ENCODE measurements around the gene TUBA1C.

Gene TUBA1C

GRCh38 chr12:49283541-49284429 lies 18.9 kb downstream of the TUBA1C start:
- Histone ChIP-seq H3K36me3 (ENCODE audit: control insufficient read depth, insufficient read depth, low read length) (no peaks in the 10 kb centered on the region), H3K4me1 (ENCODE audit: control insufficient read depth, insufficient read depth, low read length, poor library complexity, severe bottlenecking) (no peaks in the 10 kb centered on the region), H3K9me3 (ENCODE audit: control insufficient read depth, low read length) (no peaks in the 10 kb centered on the region), H3K27me3 (replicated peaks; ENCODE audit: control insufficient read depth, insufficient read depth, low read length, poor library complexity, severe bottlenecking) (no peaks in the 10 kb centered on the region), H3K27ac (ENCODE audit: insufficient read depth, low read length, poor library complexity, severe bottlenecking) (no peak overlapping the region), H3K4me3 (ENCODE audit: insufficient read depth, low read depth, low read length, poor library complexity, severe bottlenecking) (no peak overlapping the region)
- DNase-seq = no peak

DNA sequence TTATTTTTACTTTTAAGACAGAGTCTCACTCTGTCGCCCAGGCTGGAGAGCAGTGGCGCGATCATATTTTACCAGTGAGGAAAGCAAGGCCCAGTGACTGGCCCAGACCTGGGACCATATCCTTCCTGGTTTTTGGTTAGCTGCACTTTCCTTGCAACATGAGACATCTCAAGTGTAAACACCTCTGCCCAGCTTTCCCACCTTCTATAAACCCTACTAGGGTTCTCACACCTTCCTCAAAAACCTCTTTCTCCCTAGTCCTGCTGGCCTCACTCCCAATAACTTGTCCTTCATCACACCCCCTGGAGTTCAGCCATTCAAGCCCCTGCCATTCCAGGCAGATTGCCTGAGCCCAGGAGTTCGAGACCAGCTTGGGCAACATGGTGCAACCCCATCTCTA lies 19.8 kb downstream of the TUBA1C start:
- no peaks in the 10 kb centered on the region for H3K27me3 ChIP-seq (replicated peaks; ENCODE audit: control insufficient read depth, insufficient read depth, low read length, poor library complexity, severe bottlenecking)
- no peaks in the 10 kb centered on the region for H3K36me3 ChIP-seq (ENCODE audit: control insufficient read depth, insufficient read depth, low read length)
- H3K27ac ChIP-seq (ENCODE audit: insufficient read depth, low read length, poor library complexity, severe bottlenecking) = no peak overlapping the region
- no peak overlapping the region for H3K4me3 ChIP-seq (ENCODE audit: insufficient read depth, low read depth, low read length, poor library complexity, severe bottlenecking)
- no peaks in the 10 kb centered on the region for H3K4me1 ChIP-seq (ENCODE audit: control insufficient read depth, insufficient read depth, low read length, poor library complexity, severe bottlenecking)
- no peaks in the 10 kb centered on the region for H3K9me3 ChIP-seq (ENCODE audit: control insufficient read depth, low read length)
- no peak for DNase-seq

- no peaks in the 10 kb centered on the region for H3K27me3 ChIP-seq (replicated peaks; ENCODE audit: control insufficient read depth, insufficient read depth, low read length, poor library complexity, severe bottlenecking)
- no peaks in the 10 kb centered on the region for H3K4me1 ChIP-seq (ENCODE audit: control insufficient read depth, insufficient read depth, low read length, poor library complexity, severe bottlenecking)
- no peak for DNase-seq
- H3K36me3 ChIP-seq (ENCODE audit: control insufficient read depth, insufficient read depth, low read length) = no peaks in the 10 kb centered on the region
- H3K9me3 ChIP-seq (ENCODE audit: control insufficient read depth, low read length) = no peaks in the 10 kb centered on the region
- no peak overlapping the region for H3K27ac ChIP-seq (ENCODE audit: insufficient read depth, low read length, poor library complexity, severe bottlenecking)
- no peak overlapping the region for H3K4me3 ChIP-seq (ENCODE audit: insufficient read depth, low read depth, low read length, poor library complexity, severe bottlenecking)
Observed at GRCh38 chr12:49287876-49288275, 23.0 kb downstream of the TUBA1C start.

DNA sequence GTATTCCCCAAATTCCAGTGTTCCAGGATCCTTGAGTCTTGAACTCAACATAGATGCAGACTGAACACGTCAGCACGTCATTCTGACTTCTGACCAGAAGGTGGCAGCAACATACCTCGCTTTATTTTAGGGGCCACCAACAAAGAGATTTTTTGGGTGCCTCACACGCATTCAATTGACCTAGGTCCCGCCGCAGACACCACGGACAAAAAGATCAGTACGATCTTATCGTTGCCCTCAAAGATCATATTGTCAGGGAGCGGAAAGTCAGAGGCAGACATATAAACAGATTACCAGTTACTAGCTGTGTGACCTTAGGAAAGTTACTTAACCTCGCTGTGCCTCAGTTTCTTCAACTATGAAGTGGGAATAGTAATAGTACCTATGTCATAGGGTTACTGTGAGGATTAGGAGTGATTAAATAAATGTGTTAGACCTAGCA lies 23.6 kb downstream of the TUBA1C start:
- no peaks in the 10 kb centered on the region for H3K9me3 ChIP-seq (ENCODE audit: control insufficient read depth, low read length)
- H3K4me3 ChIP-seq (ENCODE audit: insufficient read depth, low read depth, low read length, poor library complexity, severe bottlenecking) = no peak overlapping the region
- no peaks in the 10 kb centered on the region for H3K36me3 ChIP-seq (ENCODE audit: control insufficient read depth, insufficient read depth, low read length)
- peak; percentile 44 to 64 (median 50) for DNase-seq
- H3K27ac ChIP-seq (ENCODE audit: insufficient read depth, low read length, poor library complexity, severe bottlenecking) = no peak overlapping the region
- no peaks in the 10 kb centered on the region for H3K4me1 ChIP-seq (ENCODE audit: control insufficient read depth, insufficient read depth, low read length, poor library complexity, severe bottlenecking)
- no peaks in the 10 kb centered on the region for H3K27me3 ChIP-seq (replicated peaks; ENCODE audit: control insufficient read depth, insufficient read depth, low read length, poor library complexity, severe bottlenecking)

GRCh38 chr12:49288922-49289555 lies 24.2 kb downstream of the TUBA1C start:
- Histone ChIP-seq H3K27ac (ENCODE audit: insufficient read depth, low read length, poor library complexity, severe bottlenecking) (no peak overlapping the region), H3K36me3 (ENCODE audit: control insufficient read depth, insufficient read depth, low read length) (no peaks in the 10 kb centered on the region), H3K4me1 (ENCODE audit: control insufficient read depth, insufficient read depth, low read length, poor library complexity, severe bottlenecking) (no peaks in the 10 kb centered on the region), H3K4me3 (ENCODE audit: insufficient read depth, low read depth, low read length, poor library complexity, severe bottlenecking) (no peak overlapping the region), H3K9me3 (ENCODE audit: control insufficient read depth, low read length) (no peaks in the 10 kb centered on the region), H3K27me3 (replicated peaks; ENCODE audit: control insufficient read depth, insufficient read depth, low read length, poor library complexity, severe bottlenecking) (no peaks in the 10 kb centered on the region)
- no peak for DNase-seq

GRCh38 chr12:49292729-49293055 lies 27.8 kb downstream of the TUBA1C start:
- H3K4me1 ChIP-seq (ENCODE audit: control insufficient read depth, insufficient read depth, low read length, poor library complexity, severe bottlenecking) = peaks cover 20% of the 10 kb centered on the region
- peaks cover 32% of the 10 kb centered on the region for H3K27me3 ChIP-seq (replicated peaks; ENCODE audit: control insufficient read depth, insufficient read depth, low read length, poor library complexity, severe bottlenecking)
- H3K4me3 ChIP-seq (ENCODE audit: insufficient read depth, low read depth, low read length, poor library complexity, severe bottlenecking) = no peak overlapping the region
- no peaks in the 10 kb centered on the region for H3K36me3 ChIP-seq (ENCODE audit: control insufficient read depth, insufficient read depth, low read length)
- no peaks in the 10 kb centered on the region for H3K9me3 ChIP-seq (ENCODE audit: control insufficient read depth, low read length)
- DNase-seq = no peak
- H3K27ac ChIP-seq (ENCODE audit: insufficient read depth, low read length, poor library complexity, severe bottlenecking) = no peak overlapping the region

DNA sequence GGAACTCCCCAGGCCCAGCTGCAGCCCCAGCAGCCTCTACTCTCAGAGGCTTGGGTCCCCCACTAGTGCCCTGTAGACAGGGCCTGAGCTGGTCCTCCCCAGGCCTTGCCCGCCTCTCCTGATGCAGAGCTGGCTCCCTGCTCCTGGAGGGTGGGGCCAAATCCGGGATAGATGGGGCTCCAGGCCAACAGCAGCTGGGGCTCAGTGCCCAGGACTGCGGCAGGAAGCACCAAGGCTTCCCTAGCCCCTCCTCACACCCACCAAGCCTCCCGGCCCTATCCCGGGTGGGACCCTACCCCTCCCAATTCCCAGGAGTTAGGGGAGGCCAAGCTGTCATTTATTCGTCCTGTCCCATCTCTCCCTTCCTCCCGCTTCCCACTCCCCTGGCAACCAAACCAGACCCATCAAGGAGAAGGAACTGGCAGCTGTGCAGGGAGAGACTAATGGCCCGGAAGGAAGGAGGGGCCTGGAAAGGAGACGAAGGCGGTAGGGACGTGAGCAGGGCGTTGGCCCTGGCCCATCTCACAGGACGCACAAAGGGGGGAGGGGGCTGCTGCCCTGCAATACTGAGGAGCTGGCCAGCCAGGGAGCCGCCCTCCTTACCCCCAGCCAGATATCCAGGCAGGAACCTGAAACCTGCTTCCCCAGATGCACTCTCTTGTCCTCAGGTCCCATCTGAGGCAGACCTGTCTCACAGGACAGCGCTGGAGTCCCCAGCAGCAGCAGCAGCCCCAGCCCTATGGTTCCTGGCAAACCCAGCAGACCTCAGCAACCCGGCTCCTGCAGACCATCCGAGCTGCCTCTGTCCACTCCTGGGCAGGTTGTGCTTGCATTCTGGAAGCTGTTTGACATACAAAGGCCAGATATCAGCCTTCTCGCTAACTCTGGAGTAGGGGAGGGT lies 28.4 kb downstream of the TUBA1C start:
- Histone ChIP-seq H3K9me3 (ENCODE audit: control insufficient read depth, low read length) (no peaks in the 10 kb centered on the region), H3K36me3 (ENCODE audit: control insufficient read depth, insufficient read depth, low read length) (no peaks in the 10 kb centered on the region), H3K4me1 (ENCODE audit: control insufficient read depth, insufficient read depth, low read length, poor library complexity, severe bottlenecking) (peaks cover 20% of the 10 kb centered on the region), H3K4me3 (ENCODE audit: insufficient read depth, low read depth, low read length, poor library complexity, severe bottlenecking) (no peak overlapping the region), H3K27me3 (replicated peaks; ENCODE audit: control insufficient read depth, insufficient read depth, low read length, poor library complexity, severe bottlenecking) (peaks cover 38% of the 10 kb centered on the region), H3K27ac (ENCODE audit: insufficient read depth, low read length, poor library complexity, severe bottlenecking) (no peak overlapping the region)
- DNase-seq = no peak

GRCh38 chr12:49294086-49294803 lies 29.4 kb downstream of the TUBA1C start:
- Histone ChIP-seq H3K4me1 (ENCODE audit: control insufficient read depth, insufficient read depth, low read length, poor library complexity, severe bottlenecking) (peaks cover 20% of the 10 kb centered on the region), H3K27ac (ENCODE audit: insufficient read depth, low read length, poor library complexity, severe bottlenecking) (no peak overlapping the region), H3K9me3 (ENCODE audit: control insufficient read depth, low read length) (no peaks in the 10 kb centered on the region), H3K27me3 (replicated peaks; ENCODE audit: control insufficient read depth, insufficient read depth, low read length, poor library complexity, severe bottlenecking) (peaks cover 43% of the 10 kb centered on the region), H3K36me3 (ENCODE audit: control insufficient read depth, insufficient read depth, low read length) (no peaks in the 10 kb centered on the region), H3K4me3 (ENCODE audit: insufficient read depth, low read depth, low read length, poor library complexity, severe bottlenecking) (no peak overlapping the region)
- no peak for DNase-seq

DNA sequence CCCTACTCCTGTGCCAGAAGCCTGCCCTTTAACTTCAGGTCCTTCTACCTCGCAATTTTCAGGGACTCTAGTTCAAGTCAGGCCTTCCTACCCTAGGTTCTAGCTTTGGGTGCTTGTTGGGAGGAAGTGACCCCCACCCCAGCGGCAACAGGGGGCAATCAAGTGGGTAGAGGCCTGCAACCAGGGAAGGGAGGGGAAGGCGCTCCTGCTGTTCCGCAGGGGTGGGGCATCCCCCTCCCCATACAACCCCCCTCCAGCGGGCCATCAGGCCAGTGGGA lies 29.9 kb downstream of the TUBA1C start:
- Histone ChIP-seq H3K36me3 (ENCODE audit: control insufficient read depth, insufficient read depth, low read length) (no peaks in the 10 kb centered on the region), H3K9me3 (ENCODE audit: control insufficient read depth, low read length) (no peaks in the 10 kb centered on the region), H3K4me1 (ENCODE audit: control insufficient read depth, insufficient read depth, low read length, poor library complexity, severe bottlenecking) (peaks cover 20% of the 10 kb centered on the region), H3K4me3 (ENCODE audit: insufficient read depth, low read depth, low read length, poor library complexity, severe bottlenecking) (no peak overlapping the region), H3K27ac (ENCODE audit: insufficient read depth, low read length, poor library complexity, severe bottlenecking) (no peak overlapping the region), H3K27me3 (replicated peaks; ENCODE audit: control insufficient read depth, insufficient read depth, low read length, poor library complexity, severe bottlenecking) (peaks cover 43% of the 10 kb centered on the region)
- DNase-seq = no peak
